NB4 (cell line): ENCODE results near the gene CXADR.

Source experiments
- DNase-seq: peaks from one replicate; pipeline ENCODE4 v3.0.0; 2010; ENCODE audit warnings: low read depth
- H3K4me3 ChIP-seq: one replicate; pipeline ENCODE4 v1.5.1; 2011; ENCODE audit warnings: mild to moderate bottlenecking, low read depth, low read length, moderate library complexity
- MYC ChIP-seq: IDR thresholded peaks from 2 replicates; pipeline ENCODE4 v1.6.1; 2011; ENCODE audit warnings: low read depth, low read length
- POLR2A ChIP-seq: IDR thresholded peaks from 2 replicates; pipeline ENCODE4 v1.6.1; 2011; ENCODE audit warnings: mild to moderate bottlenecking; ENCODE audit not compliant: insufficient read length; ENCODE audit errors: extremely low read depth
- TF ChIP-seq, protein P1 (sequence below): IDR thresholded peaks from one replicate; pipeline ENCODE4 v1.5.1; 2012; ENCODE audit warnings: low read depth, low read length
- TF ChIP-seq, protein P2 (sequence below): IDR thresholded peaks from 2 replicates; pipeline ENCODE4 v1.6.1; 2011; ENCODE audit warnings: low read depth, low read length

Gene CXADR

DNA sequence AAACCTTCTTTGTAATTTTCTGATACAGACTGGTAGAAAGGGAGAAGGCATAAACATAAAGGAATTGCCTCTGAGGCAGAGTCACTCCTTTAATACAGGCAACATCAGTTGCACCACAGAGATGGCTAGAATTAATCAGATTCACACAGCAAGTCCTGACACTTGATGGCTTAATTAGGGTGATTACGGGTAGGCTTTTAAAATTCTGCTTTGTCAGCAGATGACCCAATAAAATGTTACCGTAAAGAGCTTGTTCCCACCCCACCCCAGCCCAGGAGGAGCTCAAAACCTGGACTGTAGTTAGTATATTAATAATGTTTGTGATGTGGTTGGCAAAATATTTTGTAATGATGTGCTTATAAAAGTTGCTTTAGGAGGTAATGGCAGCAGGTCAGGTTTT lies 109.2 kb downstream of the CXADR start:
- no peak overlapping the region for H3K4me3 ChIP-seq
- no peak for TF ChIP-seq MYC
- TF ChIP-seq, protein P1, sequence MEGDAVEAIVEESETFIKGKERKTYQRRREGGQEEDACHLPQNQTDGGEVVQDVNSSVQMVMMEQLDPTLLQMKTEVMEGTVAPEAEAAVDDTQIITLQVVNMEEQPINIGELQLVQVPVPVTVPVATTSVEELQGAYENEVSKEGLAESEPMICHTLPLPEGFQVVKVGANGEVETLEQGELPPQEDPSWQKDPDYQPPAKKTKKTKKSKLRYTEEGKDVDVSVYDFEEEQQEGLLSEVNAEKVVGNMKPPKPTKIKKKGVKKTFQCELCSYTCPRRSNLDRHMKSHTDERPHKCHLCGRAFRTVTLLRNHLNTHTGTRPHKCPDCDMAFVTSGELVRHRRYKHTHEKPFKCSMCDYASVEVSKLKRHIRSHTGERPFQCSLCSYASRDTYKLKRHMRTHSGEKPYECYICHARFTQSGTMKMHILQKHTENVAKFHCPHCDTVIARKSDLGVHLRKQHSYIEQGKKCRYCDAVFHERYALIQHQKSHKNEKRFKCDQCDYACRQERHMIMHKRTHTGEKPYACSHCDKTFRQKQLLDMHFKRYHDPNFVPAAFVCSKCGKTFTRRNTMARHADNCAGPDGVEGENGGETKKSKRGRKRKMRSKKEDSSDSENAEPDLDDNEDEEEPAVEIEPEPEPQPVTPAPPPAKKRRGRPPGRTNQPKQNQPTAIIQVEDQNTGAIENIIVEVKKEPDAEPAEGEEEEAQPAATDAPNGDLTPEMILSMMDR = no peak
- TF ChIP-seq POLR2A = no peak
- TF ChIP-seq, protein P2, sequence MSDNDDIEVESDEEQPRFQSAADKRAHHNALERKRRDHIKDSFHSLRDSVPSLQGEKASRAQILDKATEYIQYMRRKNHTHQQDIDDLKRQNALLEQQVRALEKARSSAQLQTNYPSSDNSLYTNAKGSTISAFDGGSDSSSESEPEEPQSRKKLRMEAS = no peak
- no peak for DNase-seq

DNA sequence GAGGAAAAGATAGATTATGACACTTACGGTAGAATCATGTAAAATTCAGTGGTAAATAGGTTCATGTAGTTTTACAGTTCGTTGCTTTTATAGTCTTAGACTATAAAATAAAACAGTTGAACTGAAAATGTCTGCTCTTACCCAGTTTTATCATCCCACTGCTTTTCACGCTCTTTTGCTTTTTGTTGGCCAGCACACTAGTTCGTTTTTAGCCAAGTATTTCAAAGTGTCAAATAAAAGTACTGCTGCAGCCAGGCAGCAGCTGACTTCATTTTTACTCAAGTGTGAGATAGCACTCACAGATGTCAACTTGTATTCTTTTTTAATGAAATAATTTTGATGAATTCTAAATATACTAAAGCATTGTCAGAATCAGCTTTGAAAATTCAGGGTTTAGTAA lies 118.4 kb downstream of the CXADR start:
- no peak overlapping the region for H3K4me3 ChIP-seq
- no peak for DNase-seq
- TF ChIP-seq, protein P1 = no peak
- TF ChIP-seq, protein P2 = no peak
- TF ChIP-seq POLR2A (no peak), MYC (no peak)

GRCh38 chr21:17636711-17637110 lies 123.9 kb downstream of the CXADR start:
- H3K4me3 ChIP-seq = no peak overlapping the region
- DNase-seq = no peak
- TF ChIP-seq POLR2A (no peak), MYC (no peak)
- TF ChIP-seq, protein P1 = no peak
- TF ChIP-seq, protein P2 = no peak

DNA sequence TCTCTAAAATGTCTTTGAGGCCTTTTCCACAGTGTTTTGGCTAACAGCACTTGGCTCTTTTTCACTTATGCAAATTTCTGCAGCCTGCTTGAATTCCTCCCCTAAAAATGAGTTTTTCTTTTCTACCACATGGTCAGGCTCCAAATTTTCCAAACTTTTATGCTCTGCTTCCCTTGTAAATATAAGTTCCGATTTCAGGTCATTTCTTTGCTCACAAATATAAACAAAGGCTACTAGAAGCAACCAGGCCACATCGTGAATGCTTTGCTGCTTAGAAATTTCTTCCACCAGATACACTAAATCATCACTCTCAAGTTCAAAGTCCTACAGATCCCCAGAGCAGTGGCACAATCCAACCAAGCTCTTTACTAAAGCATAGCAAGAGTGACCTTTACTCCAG lies 128.0 kb downstream of the CXADR start:
- no peak for TF ChIP-seq POLR2A
- TF ChIP-seq MYC = no peak
- TF ChIP-seq, protein P1 = no peak
- TF ChIP-seq, protein P2 = no peak
- DNase-seq = no peak
- H3K4me3 ChIP-seq = no peak overlapping the region
